ENCODE results near the gene ADCK1.
"Not testable (repeated sequence)": the region's sequence is repeated elsewhere in the genome, so short reads cannot be mapped to it uniquely, and the experiment has no call there.

The ADCK1 gene

DNA sequence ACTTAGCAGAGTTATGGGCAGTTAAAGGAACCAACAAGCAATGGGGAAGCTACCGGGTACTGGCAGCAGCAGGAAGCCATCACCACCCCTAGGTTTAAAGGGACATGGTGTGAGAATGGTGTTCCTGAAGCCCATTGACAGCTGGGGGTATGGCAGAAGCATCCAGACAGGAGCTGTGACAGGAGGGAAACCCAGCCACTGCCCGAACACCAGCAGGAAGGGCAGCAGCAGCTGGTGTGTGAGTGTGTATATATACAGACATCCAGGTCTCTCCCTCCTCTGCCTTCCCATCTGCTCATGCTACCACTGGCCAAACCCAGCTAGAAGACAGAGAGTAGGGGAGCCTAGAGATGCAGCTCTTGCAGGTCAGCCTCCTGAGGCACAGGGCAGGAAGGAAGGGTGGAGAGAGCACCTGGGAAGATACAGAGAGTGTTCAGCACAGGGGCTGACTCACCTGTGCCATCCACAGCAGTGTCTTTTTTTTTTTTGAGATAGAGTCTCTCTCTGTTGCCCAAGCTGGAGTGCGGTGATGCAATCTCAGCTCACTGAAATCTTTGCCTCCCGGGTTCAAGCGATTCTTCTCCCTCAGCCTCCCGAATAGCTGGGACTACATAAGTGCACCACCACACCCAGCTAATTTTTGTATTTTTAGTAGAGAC, 9.2 kb upstream of the ADCK1 start:
- Histone ChIP-seq H3K36me3 (ENCODE audit: control insufficient read depth in 2 of 2, insufficient read depth in 1 of 2, low read length in 2 of 2) (no peaks in the 10 kb centered on the region), H3K4me1 (ENCODE audit: control insufficient read depth, insufficient read depth, low read length) (no peaks in the 10 kb centered on the region), H3K4me3 (ENCODE audit: low read depth, low read length) (no peak overlapping the region), H3K9me3 (ENCODE audit: control insufficient read depth, insufficient read depth, low read depth, low read length) (no peaks in the 10 kb centered on the region), H3K27ac (ENCODE audit: extremely low read depth, low read depth, low read length) (no peak overlapping the region)
- ChIA-PET CTCF (no interaction called here), POLR2A (interaction anchor here (0.7 kb wide), 1 partner anchor 283 kb away, joined by 3 read pairs; no protein-coding TSS in a partner anchor)
- TF ChIP-seq BCL11A (tag by site-specific recombination; IDR thresholded peaks at IDR 0.05; ENCODE audit: low read depth) (no peak), ZNF10 (tag by site-specific recombination; IDR thresholded peaks at IDR 0.05) (no peak), ZNF530 (tag by site-specific recombination; IDR thresholded peaks at IDR 0.05; ENCODE audit: low read depth) (no peak), MYNN (tag by site-specific recombination; IDR thresholded peaks at IDR 0.05; ENCODE audit: borderline replicate concordance) (no peak), ZXDB (tag by site-specific recombination; IDR thresholded peaks at IDR 0.05) (no peak), ZNF416 (tag by site-specific recombination; IDR thresholded peaks at IDR 0.05) (no peak), ZNF558 (tag by site-specific recombination; IDR thresholded peaks at IDR 0.05) (no peak), KLF7 (tag by site-specific recombination; IDR thresholded peaks at IDR 0.05; ENCODE audit: borderline replicate concordance) (no peak)
- TF ChIP-seq, protein P1, sequence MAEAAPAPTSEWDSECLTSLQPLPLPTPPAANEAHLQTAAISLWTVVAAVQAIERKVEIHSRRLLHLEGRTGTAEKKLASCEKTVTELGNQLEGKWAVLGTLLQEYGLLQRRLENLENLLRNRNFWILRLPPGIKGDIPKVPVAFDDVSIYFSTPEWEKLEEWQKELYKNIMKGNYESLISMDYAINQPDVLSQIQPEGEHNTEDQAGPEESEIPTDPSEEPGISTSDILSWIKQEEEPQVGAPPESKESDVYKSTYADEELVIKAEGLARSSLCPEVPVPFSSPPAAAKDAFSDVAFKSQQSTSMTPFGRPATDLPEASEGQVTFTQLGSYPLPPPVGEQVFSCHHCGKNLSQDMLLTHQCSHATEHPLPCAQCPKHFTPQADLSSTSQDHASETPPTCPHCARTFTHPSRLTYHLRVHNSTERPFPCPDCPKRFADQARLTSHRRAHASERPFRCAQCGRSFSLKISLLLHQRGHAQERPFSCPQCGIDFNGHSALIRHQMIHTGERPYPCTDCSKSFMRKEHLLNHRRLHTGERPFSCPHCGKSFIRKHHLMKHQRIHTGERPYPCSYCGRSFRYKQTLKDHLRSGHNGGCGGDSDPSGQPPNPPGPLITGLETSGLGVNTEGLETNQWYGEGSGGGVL (tag by site-specific recombination; IDR thresholded peaks at IDR 0.05), result no peak

DNA sequence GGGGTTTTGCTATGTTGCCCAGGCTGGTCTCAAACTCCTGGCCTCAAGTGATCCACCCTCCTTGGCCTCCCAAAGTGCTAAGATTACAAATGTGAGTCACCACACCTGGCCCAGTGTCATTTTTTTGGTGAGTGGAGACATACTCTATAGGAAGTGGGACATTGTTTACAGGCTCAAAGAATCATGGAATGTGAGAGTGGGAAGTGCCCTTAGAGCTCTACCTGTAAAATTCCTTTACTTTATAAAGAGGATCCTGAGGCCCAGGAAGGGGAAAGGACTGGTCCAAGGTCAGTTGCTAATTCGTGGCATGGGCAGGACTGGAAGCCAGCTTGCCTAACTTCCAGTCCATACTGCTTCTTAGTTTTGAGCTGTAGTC, 8.7 kb upstream of the ADCK1 start:
- ChIA-PET CTCF (interaction anchor here (0.6 kb wide), 1 partner anchor 1142 kb away, joined by 6 read pairs; no protein-coding TSS in a partner anchor), POLR2A (no interaction called here)
- Histone ChIP-seq H3K27ac (ENCODE audit: extremely low read depth, low read depth, low read length) (no peak overlapping the region), H3K9me3 (ENCODE audit: control insufficient read depth, insufficient read depth, low read depth, low read length) (no peaks in the 10 kb centered on the region), H3K4me1 (ENCODE audit: control insufficient read depth, insufficient read depth, low read length) (no peaks in the 10 kb centered on the region), H3K4me3 (ENCODE audit: low read depth, low read length) (no peak overlapping the region), H3K36me3 (ENCODE audit: control insufficient read depth in 2 of 2, insufficient read depth in 1 of 2, low read length in 2 of 2) (no peaks in the 10 kb centered on the region)
- TF ChIP-seq ZNF155 (tag by site-specific recombination; IDR thresholded peaks at IDR 0.05) (no peak), ZNF157 (tag by site-specific recombination; IDR thresholded peaks at IDR 0.05) (no peak), KLF9 (tag by site-specific recombination; IDR thresholded peaks at IDR 0.05; ENCODE audit: low read depth) (no peak), ZNF621 (tag by site-specific recombination; IDR thresholded peaks at IDR 0.05) (no peak), ZNF768 (tag by site-specific recombination; IDR thresholded peaks at IDR 0.05) (no peak), MYNN (tag by site-specific recombination; IDR thresholded peaks at IDR 0.05; ENCODE audit: borderline replicate concordance) (no peak), ZSCAN16 (tag by site-specific recombination; IDR thresholded peaks at IDR 0.05) (no peak), ZFP37 (tag by site-specific recombination; IDR thresholded peaks at IDR 0.05) (no peak), REPIN1 (tag by site-specific recombination; IDR thresholded peaks at IDR 0.05; ENCODE audit: low read depth) (no peak), KLF10 (tag by site-specific recombination; IDR thresholded peaks at IDR 0.05) (no peak), ZNF23 (tag by site-specific recombination; IDR thresholded peaks at IDR 0.05; ENCODE audit: borderline replicate concordance) (no peak), GLI4 (tag by site-specific recombination; IDR thresholded peaks at IDR 0.05) (no peak), ZNF792 (tag by site-specific recombination; IDR thresholded peaks at IDR 0.05) (no peak), FEZF1 (tag by site-specific recombination; IDR thresholded peaks at IDR 0.05) (no peak)
- TF ChIP-seq, protein P2, sequence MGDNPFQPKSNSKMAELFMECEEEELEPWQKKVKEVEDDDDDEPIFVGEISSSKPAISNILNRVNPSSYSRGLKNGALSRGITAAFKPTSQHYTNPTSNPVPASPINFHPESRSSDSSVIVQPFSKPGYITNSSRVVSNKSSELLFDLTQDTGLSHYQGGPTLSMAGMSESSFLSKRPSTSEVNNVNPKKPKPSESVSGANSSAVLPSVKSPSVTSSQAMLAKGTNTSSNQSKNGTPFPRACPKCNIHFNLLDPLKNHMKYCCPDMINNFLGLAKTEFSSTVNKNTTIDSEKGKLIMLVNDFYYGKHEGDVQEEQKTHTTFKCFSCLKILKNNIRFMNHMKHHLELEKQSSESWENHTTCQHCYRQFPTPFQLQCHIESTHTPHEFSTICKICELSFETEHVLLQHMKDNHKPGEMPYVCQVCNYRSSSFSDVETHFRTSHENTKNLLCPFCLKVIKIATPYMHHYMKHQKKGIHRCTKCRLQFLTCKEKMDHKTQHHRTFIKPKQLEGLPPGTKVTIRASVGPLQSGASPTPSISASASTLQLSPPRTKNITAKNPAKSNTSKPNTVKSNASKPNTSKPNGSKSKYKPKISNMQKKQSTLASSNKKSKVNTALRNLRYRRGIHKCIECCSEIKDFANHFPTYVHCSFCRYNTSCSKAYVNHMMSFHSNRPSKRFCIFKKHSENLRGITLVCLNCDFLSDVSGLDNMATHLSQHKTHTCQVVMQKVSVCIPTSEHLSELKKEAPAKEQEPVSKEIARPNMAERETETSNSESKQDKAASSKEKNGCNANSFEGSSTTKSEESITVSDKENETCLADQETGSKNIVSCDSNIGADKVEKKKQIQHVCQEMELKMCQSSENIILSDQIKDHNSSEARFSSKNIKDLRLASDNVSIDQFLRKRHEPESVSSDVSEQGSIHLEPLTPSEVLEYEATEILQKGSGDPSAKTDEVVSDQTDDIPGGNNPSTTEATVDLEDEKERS (tag by site-specific recombination; IDR thresholded peaks at IDR 0.05), result no peak

DNA sequence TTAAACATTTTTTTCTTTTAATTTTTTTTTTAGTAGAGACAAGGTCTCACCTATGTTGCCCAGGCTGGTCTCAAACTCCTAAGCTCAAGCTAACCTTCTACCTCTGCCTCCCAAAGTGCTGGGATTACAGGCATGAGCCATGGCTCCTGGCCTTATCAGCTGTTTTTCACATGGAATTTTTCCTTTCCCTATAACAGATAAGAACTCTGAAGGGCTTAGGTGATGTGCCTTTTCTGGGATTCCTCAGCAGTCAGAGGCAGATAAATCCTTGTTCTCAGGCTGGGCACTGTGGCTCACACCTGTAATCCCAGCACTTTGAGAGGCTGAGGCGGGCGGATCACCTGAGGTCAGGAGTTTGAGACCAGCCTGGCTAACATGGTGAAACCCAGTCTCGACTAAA, 6.7 kb upstream of the ADCK1 start:
- H3K4me1 ChIP-seq (ENCODE audit: control insufficient read depth, insufficient read depth, low read length); H3K9me3 ChIP-seq (ENCODE audit: control insufficient read depth, insufficient read depth, low read depth, low read length); H3K36me3 ChIP-seq (ENCODE audit: control insufficient read depth in 2 of 2, insufficient read depth in 1 of 2, low read length in 2 of 2); H3K27ac ChIP-seq (ENCODE audit: extremely low read depth, low read depth, low read length); H3K4me3 ChIP-seq (ENCODE audit: low read depth, low read length); CTCF ChIA-PET; POLR2A ChIA-PET: not testable (repeated sequence)

Data from HEK293 (cell line).